Endothelial cell (in vitro differentiated cells): ENCODE data around the gene LAIR1. TPM values are rescaled to one million over a fixed set of nuclear protein-coding genes. Genes with fewer than 3 reads are reported as not detected.
A peak's percentile ranks its signal among the peaks of the same experiment; 100 is the strongest.
"Not testable (repeated sequence)": the region's sequence is repeated elsewhere in the genome, so short reads cannot be mapped to it uniquely, and the experiment has no call there.

Experiments
- DNase-seq: peaks from one replicate; pipeline ENCODE4 v3.0.0; 2021; ENCODE audit warnings: low spot score
- H3K27ac Mint-ChIP-seq: one replicate; pipeline ENCODE4 v1.8.0; 2021; ENCODE audit warnings: mixed read lengths, inconsistent platforms; ENCODE audit not compliant: unreplicated experiment
- H3K27me3 Mint-ChIP-seq: one replicate; pipeline ENCODE4 v1.8.0; 2021; ENCODE audit warnings: mild to moderate bottlenecking, moderate library complexity, mixed read lengths, inconsistent platforms; ENCODE audit not compliant: unreplicated experiment
- H3K36me3 Mint-ChIP-seq: one replicate; pipeline ENCODE4 v1.8.0; 2021; ENCODE audit warnings: mild to moderate bottlenecking, low read depth, mixed read lengths, inconsistent platforms; ENCODE audit not compliant: unreplicated experiment
- H3K4me1 Mint-ChIP-seq: one replicate; pipeline ENCODE4 v1.8.0; 2021; ENCODE audit warnings: mild to moderate bottlenecking, mixed read lengths, inconsistent platforms; ENCODE audit not compliant: unreplicated experiment
- H3K4me3 Mint-ChIP-seq: one replicate; pipeline ENCODE4 v1.8.0; 2021; ENCODE audit warnings: mild to moderate bottlenecking, mixed read lengths, inconsistent platforms; ENCODE audit not compliant: unreplicated experiment
- H3K9me3 Mint-ChIP-seq: one replicate; pipeline ENCODE4 v1.8.0; 2021; ENCODE audit warnings: mixed read lengths, inconsistent platforms; ENCODE audit not compliant: unreplicated experiment
- CTCF ChIP-seq: fragments of 200-600 bp; sonication (generic); IDR thresholded peaks from one replicate; pipeline ENCODE4 v1.5.0; 2021; ENCODE audit warnings: antibody characterized with exemption; ENCODE audit not compliant: unreplicated experiment
- total RNA-seq: library from RNA; stranded (reverse); fragmentation: NEBNext Ultra II Directional; extraction: Animal tissue kit (Norgen Biotek cat#: 25700); gene quantifications from one replicate; pipeline ENCODE4 v1.2.1, GENCODE V29; 2021; ENCODE audit not compliant: unreplicated experiment

LAIR1 gene
- total RNA-seq, 1 donor from 2014 or later = 2.1 TPM

GRCh38 chr19:54329476-54330165 is 35.1 kb downstream of the LAIR1 start:
- no peak for DNase-seq
- H3K27ac Mint-ChIP-seq = no peak overlapping the region
- H3K36me3 Mint-ChIP-seq = no peaks in the 10 kb centered on the region
- no peak overlapping the region for H3K4me3 Mint-ChIP-seq
- H3K27me3 Mint-ChIP-seq = no peaks in the 10 kb centered on the region
- TF ChIP-seq CTCF = no peak
- H3K4me1 Mint-ChIP-seq = no peaks in the 10 kb centered on the region
- H3K9me3 Mint-ChIP-seq = no peaks in the 10 kb centered on the region

GRCh38 chr19:54328781-54329180 is 36.0 kb downstream of the LAIR1 start:
- H3K4me3 Mint-ChIP-seq, H3K27ac Mint-ChIP-seq, H3K4me1 Mint-ChIP-seq, H3K27me3 Mint-ChIP-seq, H3K36me3 Mint-ChIP-seq, H3K9me3 Mint-ChIP-seq, DNase-seq: not testable (repeated sequence)

GRCh38 chr19:54325631-54326030 is 39.1 kb downstream of the LAIR1 start:
- no peak for DNase-seq
- Mint-ChIP-seq H3K36me3 (peaks cover 12% of the 10 kb centered on the region), H3K27ac (no peak overlapping the region), H3K9me3 (peaks cover 8% of the 10 kb centered on the region), H3K4me1 (no peaks in the 10 kb centered on the region), H3K4me3 (no peak overlapping the region), H3K27me3 (peaks cover 5% of the 10 kb centered on the region)
- no peak for TF ChIP-seq CTCF

- peaks cover 8% of the 10 kb centered on the region for H3K9me3 Mint-ChIP-seq
- peak; percentile 53 for DNase-seq
- peaks cover 5% of the 10 kb centered on the region for H3K27me3 Mint-ChIP-seq
- no peaks in the 10 kb centered on the region for H3K4me1 Mint-ChIP-seq
- no peak overlapping the region for H3K4me3 Mint-ChIP-seq
- TF ChIP-seq CTCF = peak; percentile 71
- peaks cover 12% of the 10 kb centered on the region for H3K36me3 Mint-ChIP-seq
- H3K27ac Mint-ChIP-seq = no peak overlapping the region
Observed at GRCh38 chr19:54325194-54325621, 39.5 kb downstream of the LAIR1 start.

- no peaks in the 10 kb centered on the region for H3K4me1 Mint-ChIP-seq
- no peak overlapping the region for H3K27ac Mint-ChIP-seq
- peaks cover 8% of the 10 kb centered on the region for H3K9me3 Mint-ChIP-seq
- peaks cover 12% of the 10 kb centered on the region for H3K36me3 Mint-ChIP-seq
- DNase-seq = no peak
- H3K4me3 Mint-ChIP-seq = no peak overlapping the region
- TF ChIP-seq CTCF = no peak
- H3K27me3 Mint-ChIP-seq = peaks cover 5% of the 10 kb centered on the region
Observed at GRCh38 chr19:54324071-54324470, 40.7 kb downstream of the LAIR1 start.

- not testable (repeated sequence) for H3K27ac Mint-ChIP-seq, H3K9me3 Mint-ChIP-seq, DNase-seq, H3K4me1 Mint-ChIP-seq, H3K27me3 Mint-ChIP-seq, H3K4me3 Mint-ChIP-seq
- H3K36me3 Mint-ChIP-seq = peaks cover 12% of the 10 kb centered on the region
Observed at GRCh38 chr19:54322934-54323333, 41.8 kb downstream of the LAIR1 start.

- not testable (repeated sequence) for H3K4me1 Mint-ChIP-seq, H3K27ac Mint-ChIP-seq, H3K4me3 Mint-ChIP-seq, H3K9me3 Mint-ChIP-seq, DNase-seq, H3K27me3 Mint-ChIP-seq
- peaks cover 12% of the 10 kb centered on the region for H3K36me3 Mint-ChIP-seq
Observed at GRCh38 chr19:54322295-54322694, 42.4 kb downstream of the LAIR1 start.
